ENCODE data around the gene EXOC3L2.

GRCh38 chr19:45168767-45169351, 76.3 kb downstream of the EXOC3L2 start:
- TF ChIP-seq, protein P1, sequence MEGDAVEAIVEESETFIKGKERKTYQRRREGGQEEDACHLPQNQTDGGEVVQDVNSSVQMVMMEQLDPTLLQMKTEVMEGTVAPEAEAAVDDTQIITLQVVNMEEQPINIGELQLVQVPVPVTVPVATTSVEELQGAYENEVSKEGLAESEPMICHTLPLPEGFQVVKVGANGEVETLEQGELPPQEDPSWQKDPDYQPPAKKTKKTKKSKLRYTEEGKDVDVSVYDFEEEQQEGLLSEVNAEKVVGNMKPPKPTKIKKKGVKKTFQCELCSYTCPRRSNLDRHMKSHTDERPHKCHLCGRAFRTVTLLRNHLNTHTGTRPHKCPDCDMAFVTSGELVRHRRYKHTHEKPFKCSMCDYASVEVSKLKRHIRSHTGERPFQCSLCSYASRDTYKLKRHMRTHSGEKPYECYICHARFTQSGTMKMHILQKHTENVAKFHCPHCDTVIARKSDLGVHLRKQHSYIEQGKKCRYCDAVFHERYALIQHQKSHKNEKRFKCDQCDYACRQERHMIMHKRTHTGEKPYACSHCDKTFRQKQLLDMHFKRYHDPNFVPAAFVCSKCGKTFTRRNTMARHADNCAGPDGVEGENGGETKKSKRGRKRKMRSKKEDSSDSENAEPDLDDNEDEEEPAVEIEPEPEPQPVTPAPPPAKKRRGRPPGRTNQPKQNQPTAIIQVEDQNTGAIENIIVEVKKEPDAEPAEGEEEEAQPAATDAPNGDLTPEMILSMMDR (IDR thresholded peaks at IDR 0.05 in 8 of 11, conservative IDR thresholded peaks at IDR 0.05 in 3 of 11): no peak
- TF ChIP-seq POLR2A (IDR thresholded peaks at IDR 0.05): no peak

All from spleen (tissue), 7 donors.